ENCODE measurements around the gene CDKAL1.
"Not testable (repeated sequence)": the region's sequence is repeated elsewhere in the genome, so short reads cannot be mapped to it uniquely, and the experiment has no call there.

Gene CDKAL1

GRCh38 chr6:21091411-21091810 is 557.2 kb downstream of the CDKAL1 start:
- Mint-ChIP-seq H3K27ac (no peak overlapping the region), H3K36me3 (peaks cover 20 to 32% of the 10 kb centered on the region in 2 donors), H3K9me3 (peaks cover 0 to 2% of the 10 kb centered on the region in 2 donors), H3K27me3 (no peaks in the 10 kb centered on the region), H3K4me1 (peaks cover 7 to 33% of the 10 kb centered on the region in 2 donors), H3K4me3 (no peak overlapping the region)
- ATAC-seq (replicated peaks) = no peak
- no peak for DNase-seq

DNA sequence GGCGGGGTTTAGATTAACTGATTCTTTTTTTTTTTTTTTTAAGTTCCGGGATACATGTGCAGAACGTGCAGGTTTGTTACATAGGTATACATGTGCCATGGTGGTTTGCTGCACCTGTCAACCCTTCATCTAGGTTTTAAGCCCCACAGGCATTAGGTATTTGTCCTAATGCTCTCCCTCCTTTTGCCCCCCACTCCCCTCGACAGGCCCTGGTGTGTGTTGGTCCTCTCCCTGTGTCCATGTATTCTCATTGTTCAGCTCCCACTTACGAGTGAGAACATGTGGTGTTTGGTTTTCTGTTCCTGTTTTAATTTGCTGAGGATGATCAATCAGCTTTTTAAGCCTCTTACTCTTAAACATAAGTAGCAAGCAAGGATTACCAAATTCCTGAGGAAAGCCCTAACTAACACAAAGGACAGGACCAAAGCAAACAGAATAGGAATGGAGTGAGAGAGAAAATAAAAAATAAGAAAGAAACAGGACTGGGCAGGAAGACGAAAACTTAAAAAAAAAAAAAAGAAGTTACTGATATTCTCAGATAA is 558.0 kb downstream of the CDKAL1 start:
- DNase-seq; ATAC-seq (replicated peaks); H3K27ac Mint-ChIP-seq; H3K4me3 Mint-ChIP-seq; H3K27me3 Mint-ChIP-seq; H3K9me3 Mint-ChIP-seq: not testable (repeated sequence)
- Mint-ChIP-seq H3K4me1 (peaks cover 7 to 33% of the 10 kb centered on the region in 2 donors), H3K36me3 (peaks cover 17 to 23% of the 10 kb centered on the region in 2 donors)

GRCh38 chr6:21095462-21095861 is 561.2 kb downstream of the CDKAL1 start:
- Mint-ChIP-seq H3K27me3 (no peaks in the 10 kb centered on the region), H3K4me1 (peaks cover 22 to 51% of the 10 kb centered on the region in 2 donors), H3K36me3 (peaks cover 21 to 35% of the 10 kb centered on the region in 2 donors), H3K9me3 (peaks cover 0 to 5% of the 10 kb centered on the region in 2 donors), H3K27ac (no peak overlapping the region), H3K4me3 (no peak overlapping the region)
- ATAC-seq (replicated peaks) (no peak), DNase-seq (no peak)

DNA sequence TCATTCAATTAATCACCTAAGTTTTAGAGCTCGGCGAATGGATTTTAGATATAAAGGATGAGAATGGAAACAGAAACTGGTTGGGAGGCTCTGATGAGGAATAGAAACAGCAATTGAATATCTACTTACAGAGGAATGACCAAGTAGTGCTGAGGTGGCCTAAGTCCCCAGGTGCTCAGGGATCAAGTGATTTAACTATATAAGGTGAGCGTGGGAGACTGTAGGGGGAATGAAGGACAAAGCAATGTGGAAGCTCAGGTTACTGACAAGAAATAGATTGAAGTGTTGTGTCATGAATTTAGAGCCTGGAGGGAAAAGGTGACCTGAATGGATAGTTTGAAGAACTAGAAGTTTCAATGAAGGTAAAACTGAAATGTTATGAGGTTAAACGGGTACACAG is 563.9 kb downstream of the CDKAL1 start:
- Mint-ChIP-seq H3K9me3 (peaks cover 0 to 5% of the 10 kb centered on the region in 2 donors), H3K27ac (no peak overlapping the region), H3K4me3 (no peak overlapping the region), H3K36me3 (peaks cover 10 to 21% of the 10 kb centered on the region in 2 donors), H3K27me3 (no peaks in the 10 kb centered on the region), H3K4me1 (peaks cover 36 to 63% of the 10 kb centered on the region in 2 donors)
- ATAC-seq (replicated peaks) = no peak
- DNase-seq = no peak

- Mint-ChIP-seq H3K9me3 (peaks cover 0 to 4% of the 10 kb centered on the region in 2 donors), H3K4me1 (peaks cover 36 to 60% of the 10 kb centered on the region in 2 donors), H3K36me3 (peaks cover 7 to 17% of the 10 kb centered on the region in 2 donors), H3K27me3 (no peaks in the 10 kb centered on the region), H3K27ac (no peak overlapping the region), H3K4me3 (no peak overlapping the region)
- ATAC-seq (replicated peaks) (no peak), DNase-seq (no peak)
Observed at GRCh38 chr6:21098744-21099143, 564.5 kb downstream of the CDKAL1 start.

DNA sequence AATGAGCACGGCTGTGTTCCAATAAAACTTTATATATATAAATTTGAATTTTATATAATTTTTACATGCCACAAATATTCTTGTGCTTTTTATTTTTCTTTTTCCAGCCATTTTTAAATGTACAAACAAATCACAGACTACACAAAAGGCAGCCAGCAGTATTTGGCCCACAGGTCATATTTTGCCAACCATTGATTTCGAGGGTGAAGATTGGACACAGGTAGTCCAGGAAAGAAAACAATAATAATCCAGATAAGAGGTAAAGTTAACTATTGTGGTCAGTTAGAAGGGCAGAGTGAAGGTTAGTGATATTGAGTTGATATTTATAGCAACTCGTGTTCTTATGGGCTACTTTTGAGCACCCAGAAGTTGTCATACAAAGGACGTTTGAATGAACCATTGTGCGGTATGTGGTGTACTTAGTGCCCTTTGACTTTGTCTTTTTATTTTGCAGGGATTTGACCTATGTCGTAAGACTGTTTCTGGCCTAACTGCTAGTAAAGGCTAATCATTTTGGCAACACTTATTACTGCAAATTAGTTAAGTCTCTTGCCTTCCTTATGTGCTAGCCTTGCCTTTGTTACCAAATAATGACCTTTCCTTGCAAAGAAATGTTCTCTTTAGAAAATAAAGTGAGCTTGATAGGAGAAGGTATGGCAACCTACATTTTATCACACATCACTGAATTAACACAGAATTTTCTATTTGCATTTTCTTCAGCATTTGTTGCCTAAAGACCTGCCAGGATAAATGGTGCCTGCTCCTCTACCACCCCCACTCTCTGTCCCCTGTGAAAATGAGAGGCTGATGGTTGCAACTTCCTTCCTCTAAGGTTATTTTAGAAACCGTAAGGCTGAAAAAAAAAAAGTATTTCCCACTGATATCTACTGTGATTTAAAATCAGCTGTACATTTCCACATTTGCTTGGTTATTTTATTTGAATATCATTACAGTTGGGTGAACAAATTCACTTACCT is 565.4 kb downstream of the CDKAL1 start:
- Mint-ChIP-seq H3K9me3 (peaks cover 0 to 4% of the 10 kb centered on the region in 2 donors), H3K4me3 (peak overlapping the region in 1 of 2 donors; percentile 23), H3K27me3 (no peaks in the 10 kb centered on the region), H3K36me3 (peaks cover 9 to 20% of the 10 kb centered on the region in 2 donors), H3K4me1 (peaks cover 36 to 55% of the 10 kb centered on the region in 2 donors), H3K27ac (peak overlapping the region; percentile 59)
- ATAC-seq (replicated peaks) (no peak), DNase-seq (no peak)

DNA sequence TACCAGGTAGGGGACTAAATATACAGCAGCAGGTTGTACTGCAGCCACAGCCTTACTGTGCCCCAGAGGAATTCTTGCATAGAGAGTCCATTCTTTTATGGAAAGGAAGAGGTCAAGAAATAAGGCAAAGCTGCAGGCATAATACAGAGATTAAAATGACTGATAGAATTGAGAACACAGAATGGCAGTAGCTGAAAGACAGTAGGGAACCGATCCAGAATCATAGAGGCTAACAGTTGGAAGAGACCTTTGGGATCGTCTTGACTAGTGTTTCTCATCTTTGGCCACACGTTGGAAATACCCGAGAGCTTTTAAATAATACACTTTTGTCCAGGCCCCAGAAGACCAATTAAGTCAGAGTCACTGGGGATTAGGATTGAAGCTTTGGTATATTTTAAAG is 566.7 kb downstream of the CDKAL1 start:
- no peak overlapping the region for H3K27ac Mint-ChIP-seq
- H3K27me3 Mint-ChIP-seq = no peaks in the 10 kb centered on the region
- H3K4me3 Mint-ChIP-seq = no peak overlapping the region
- H3K4me1 Mint-ChIP-seq = peaks cover 36 to 55% of the 10 kb centered on the region in 2 donors
- DNase-seq = no peak
- H3K9me3 Mint-ChIP-seq = peaks cover 0 to 4% of the 10 kb centered on the region in 2 donors
- peaks cover 11 to 20% of the 10 kb centered on the region in 2 donors for H3K36me3 Mint-ChIP-seq
- no peak for ATAC-seq (replicated peaks)

GRCh38 chr6:21101694-21102093 is 567.4 kb downstream of the CDKAL1 start:
- DNase-seq (no peak), ATAC-seq (replicated peaks) (no peak)
- peaks cover 0 to 4% of the 10 kb centered on the region in 2 donors for H3K9me3 Mint-ChIP-seq
- peaks cover 36 to 54% of the 10 kb centered on the region in 2 donors for H3K4me1 Mint-ChIP-seq
- no peak overlapping the region for H3K4me3 Mint-ChIP-seq
- H3K27ac Mint-ChIP-seq = no peak overlapping the region
- peaks cover 11 to 23% of the 10 kb centered on the region in 2 donors for H3K36me3 Mint-ChIP-seq
- H3K27me3 Mint-ChIP-seq = no peaks in the 10 kb centered on the region

- H3K4me3 Mint-ChIP-seq = no peak overlapping the region
- peaks cover 36 to 54% of the 10 kb centered on the region in 2 donors for H3K4me1 Mint-ChIP-seq
- peaks cover 11 to 24% of the 10 kb centered on the region in 2 donors for H3K36me3 Mint-ChIP-seq
- no peak for ATAC-seq (replicated peaks)
- peaks cover 0 to 4% of the 10 kb centered on the region in 2 donors for H3K9me3 Mint-ChIP-seq
- H3K27ac Mint-ChIP-seq = no peak overlapping the region
- no peak for DNase-seq
- H3K27me3 Mint-ChIP-seq = no peaks in the 10 kb centered on the region
Observed at GRCh38 chr6:21102201-21102600, 567.9 kb downstream of the CDKAL1 start.

DNA sequence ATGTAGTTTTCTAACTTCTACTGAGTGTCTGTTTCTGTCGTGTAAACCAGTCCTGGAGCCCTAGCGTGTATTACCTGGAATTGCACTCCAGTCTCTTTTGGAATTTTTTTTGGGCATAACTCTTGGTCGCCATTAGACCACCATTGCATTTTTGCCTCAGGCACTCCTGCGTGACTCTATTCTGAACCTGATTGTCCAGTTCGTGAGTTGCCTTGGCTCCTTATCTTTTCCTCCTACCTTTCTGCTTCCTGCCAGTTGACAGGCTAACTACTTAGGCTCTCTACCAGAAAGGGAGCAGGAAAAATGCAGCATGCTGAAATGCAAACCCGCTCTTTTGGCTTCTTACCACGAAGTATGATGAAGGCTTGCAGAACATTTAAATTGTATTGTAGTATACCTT is 568.4 kb downstream of the CDKAL1 start:
- no peak overlapping the region for H3K4me3 Mint-ChIP-seq

DNA sequence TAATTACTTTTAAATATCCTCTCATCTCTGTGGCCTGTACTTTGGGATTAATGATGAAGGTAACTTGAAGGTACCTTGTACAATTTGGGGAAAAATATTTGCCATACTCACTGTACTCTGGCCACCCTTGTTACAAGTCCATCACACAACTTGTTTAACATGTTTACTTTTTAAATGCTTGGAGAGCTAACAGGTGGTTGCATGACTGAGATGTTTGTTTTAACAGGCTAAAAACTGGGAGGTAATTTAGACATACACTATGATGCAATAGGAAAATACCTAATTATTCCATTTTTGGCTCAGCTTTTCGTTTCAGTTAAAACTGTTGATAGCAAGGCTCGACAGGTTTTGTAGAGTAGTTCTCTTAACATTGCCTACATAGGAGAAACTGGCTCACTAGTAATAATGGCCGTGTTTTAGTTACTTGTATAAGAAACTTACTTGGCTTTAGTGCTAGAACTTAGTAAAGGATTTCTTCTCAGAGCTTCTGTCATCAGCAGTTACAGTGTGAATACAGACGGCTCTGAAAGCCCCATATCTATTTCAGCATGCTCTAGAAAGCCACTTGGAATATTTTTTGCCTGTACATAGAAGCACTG is 569.5 kb downstream of the CDKAL1 start:
- Mint-ChIP-seq H3K9me3 (no peaks in the 10 kb centered on the region), H3K4me3 (no peak overlapping the region), H3K4me1 (peaks cover 28 to 43% of the 10 kb centered on the region in 2 donors), H3K27me3 (no peaks in the 10 kb centered on the region), H3K27ac (no peak overlapping the region), H3K36me3 (peaks cover 7 to 19% of the 10 kb centered on the region in 2 donors)
- ATAC-seq (replicated peaks) = no peak
- DNase-seq = no peak

More for the DNA sequence above, 568.4 kb downstream of the CDKAL1 start:
- DNase-seq (no peak), ATAC-seq (replicated peaks) (no peak)
- Mint-ChIP-seq H3K9me3 (peaks cover 0 to 4% of the 10 kb centered on the region in 2 donors), H3K27me3 (no peaks in the 10 kb centered on the region), H3K27ac (no peak overlapping the region), H3K36me3 (peaks cover 11 to 24% of the 10 kb centered on the region in 2 donors), H3K4me1 (peaks cover 36 to 54% of the 10 kb centered on the region in 2 donors)

GRCh38 chr6:21104288-21104687 is 570.0 kb downstream of the CDKAL1 start:
- Mint-ChIP-seq H3K27ac (no peak overlapping the region), H3K27me3 (no peaks in the 10 kb centered on the region), H3K4me1 (peaks cover 27 to 42% of the 10 kb centered on the region in 2 donors), H3K4me3 (no peak overlapping the region), H3K9me3 (no peaks in the 10 kb centered on the region), H3K36me3 (peaks cover 7 to 18% of the 10 kb centered on the region in 2 donors)
- no peak for DNase-seq
- ATAC-seq (replicated peaks) = no peak

DNA sequence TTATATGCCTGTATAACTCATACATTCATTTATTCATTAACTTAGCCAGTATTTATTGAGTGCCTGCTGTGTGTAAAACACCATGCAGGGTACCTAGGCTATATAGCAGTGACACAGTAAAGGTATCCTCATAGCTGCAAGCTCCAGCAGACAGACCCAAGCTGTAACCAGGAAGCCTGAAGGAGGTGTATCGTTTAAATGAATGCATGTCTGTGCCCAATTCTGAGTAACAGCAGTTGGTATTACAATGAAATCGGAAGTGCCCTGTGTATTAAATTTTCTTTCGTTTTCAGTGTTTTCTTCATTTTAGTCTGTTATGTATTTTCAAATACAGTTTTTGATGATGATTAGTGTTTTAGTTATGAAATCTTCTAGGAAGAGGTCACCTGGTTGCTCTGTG is 573.5 kb downstream of the CDKAL1 start:
- H3K36me3 Mint-ChIP-seq = peaks cover 4 to 14% of the 10 kb centered on the region in 2 donors
- DNase-seq = no peak
- peaks cover 17 to 33% of the 10 kb centered on the region in 2 donors for H3K4me1 Mint-ChIP-seq
- H3K9me3 Mint-ChIP-seq = no peaks in the 10 kb centered on the region
- H3K4me3 Mint-ChIP-seq = no peak overlapping the region
- H3K27ac Mint-ChIP-seq = no peak overlapping the region
- H3K27me3 Mint-ChIP-seq = no peaks in the 10 kb centered on the region
- ATAC-seq (replicated peaks) = no peak

Data from stimulated activated naive B cell treated with anti-CD40 and anti-IgM and Interleukin-4, amounts not matched to agents 10 μg/mL and 1 μg/mL and 100 μg/mL, for 72 hours (primary cell).